Measurements from ENCODE around the gene CMTM4.
"Not testable (repeated sequence)": the region's sequence is repeated elsewhere in the genome, so short reads cannot be mapped to it uniquely, and the experiment has no call there.

CMTM4 gene

DNA sequence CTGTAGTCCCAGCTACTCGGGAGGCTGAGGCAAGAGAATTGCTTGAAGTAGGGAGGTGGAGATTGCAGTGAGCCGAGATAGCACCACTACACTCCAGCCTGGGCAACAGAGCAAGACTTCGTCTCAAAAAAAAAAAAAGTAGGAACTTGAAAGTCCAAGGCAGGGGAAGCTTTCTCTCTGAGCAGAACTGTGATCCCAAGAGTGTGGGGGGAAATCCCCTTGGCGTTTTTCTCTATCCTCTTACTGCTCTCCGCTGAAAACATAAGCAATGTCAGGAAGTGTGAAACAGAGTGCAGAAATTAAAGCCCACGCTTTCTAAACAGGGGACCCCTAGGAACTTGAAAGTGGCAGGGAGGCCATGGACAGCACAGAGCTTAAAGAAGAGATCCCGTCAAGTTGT, 101.8 kb downstream of the CMTM4 start:
- DNase-seq (ENCODE audit: low read depth, low spot score) = no peak

DNA sequence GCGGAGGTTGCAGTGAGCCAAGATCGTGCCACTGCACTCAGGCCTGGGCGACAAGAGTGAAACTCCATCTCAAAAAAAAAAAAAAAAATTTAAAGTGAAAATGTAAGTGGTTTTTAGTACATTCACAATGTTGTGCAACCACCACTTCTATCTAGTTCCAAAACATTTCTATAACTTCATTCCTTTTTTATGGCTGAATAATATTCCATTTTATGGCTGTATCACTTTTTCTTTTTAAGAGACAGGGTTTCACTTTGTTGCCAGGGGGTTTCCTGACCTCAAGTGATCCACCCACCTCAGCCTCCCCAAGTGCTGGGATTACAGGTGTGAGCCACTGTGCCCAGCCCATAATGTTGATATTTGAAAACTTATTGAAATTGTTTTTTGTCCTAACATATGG, 103.7 kb downstream of the CMTM4 start:
- DNase-seq (ENCODE audit: low read depth, low spot score) = no peak

DNA sequence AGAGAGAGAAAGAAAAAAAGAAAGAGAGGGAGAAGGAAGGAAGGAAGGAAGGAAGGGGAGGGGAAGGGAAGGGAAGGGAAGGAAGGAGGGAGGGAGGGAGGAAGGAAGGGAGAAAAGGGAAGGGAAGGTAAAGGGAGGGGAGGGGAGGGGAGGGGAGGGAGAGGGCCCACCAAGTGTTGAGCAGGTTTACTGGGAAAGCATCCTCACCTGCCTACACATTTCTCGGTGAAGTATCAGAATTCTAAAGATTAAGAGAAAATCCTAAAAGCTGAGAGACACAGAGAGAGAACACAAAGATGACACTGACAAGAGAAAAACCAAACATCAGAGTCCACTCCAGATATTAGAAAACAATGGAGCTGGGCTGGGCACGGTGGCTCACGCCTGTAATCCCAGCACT, 104.3 kb downstream of the CMTM4 start:
- no peak for DNase-seq (ENCODE audit: low read depth, low spot score)

DNA sequence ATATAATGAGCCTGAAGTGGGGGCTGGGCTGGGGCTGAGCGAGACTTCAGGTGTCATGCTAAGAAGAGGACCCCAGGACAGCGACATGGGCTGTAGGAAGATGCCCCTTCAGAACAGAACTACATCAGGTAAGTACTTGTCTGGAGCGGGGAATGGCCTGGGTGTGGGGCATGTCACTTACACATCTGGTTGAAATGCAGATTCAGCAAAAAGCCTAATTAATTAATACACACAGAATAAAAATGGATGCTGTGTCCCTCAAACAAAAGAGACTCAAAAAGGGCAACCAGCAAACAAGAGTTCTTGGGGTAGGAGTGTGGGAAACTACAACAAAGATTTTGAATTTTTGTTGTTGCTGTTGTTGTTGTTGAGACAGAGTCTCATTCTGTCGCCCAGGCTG, 105.5 kb downstream of the CMTM4 start:
- DNase-seq (ENCODE audit: low read depth, low spot score) = no peak

DNA sequence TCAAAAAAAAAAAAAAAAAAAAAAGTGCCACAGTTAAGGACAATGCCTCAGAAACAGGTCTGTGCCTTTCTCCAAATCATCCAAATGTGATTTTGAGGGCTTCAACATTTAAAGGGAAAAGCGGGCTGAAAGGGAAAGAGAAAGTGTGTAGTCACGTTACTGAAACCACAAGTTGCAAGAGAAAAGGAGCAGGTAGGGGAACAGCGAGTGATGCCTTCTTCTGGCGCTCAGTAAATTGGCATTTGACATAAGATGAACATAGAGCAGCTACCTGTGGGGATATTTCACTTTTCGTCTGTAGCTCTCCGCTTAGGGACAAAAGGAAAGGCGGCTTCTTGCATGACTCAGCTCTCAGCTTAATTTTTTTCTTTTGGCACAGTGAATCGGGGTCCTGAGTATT, 106.2 kb downstream of the CMTM4 start:
- DNase-seq (ENCODE audit: low read depth, low spot score) = no peak

DNA sequence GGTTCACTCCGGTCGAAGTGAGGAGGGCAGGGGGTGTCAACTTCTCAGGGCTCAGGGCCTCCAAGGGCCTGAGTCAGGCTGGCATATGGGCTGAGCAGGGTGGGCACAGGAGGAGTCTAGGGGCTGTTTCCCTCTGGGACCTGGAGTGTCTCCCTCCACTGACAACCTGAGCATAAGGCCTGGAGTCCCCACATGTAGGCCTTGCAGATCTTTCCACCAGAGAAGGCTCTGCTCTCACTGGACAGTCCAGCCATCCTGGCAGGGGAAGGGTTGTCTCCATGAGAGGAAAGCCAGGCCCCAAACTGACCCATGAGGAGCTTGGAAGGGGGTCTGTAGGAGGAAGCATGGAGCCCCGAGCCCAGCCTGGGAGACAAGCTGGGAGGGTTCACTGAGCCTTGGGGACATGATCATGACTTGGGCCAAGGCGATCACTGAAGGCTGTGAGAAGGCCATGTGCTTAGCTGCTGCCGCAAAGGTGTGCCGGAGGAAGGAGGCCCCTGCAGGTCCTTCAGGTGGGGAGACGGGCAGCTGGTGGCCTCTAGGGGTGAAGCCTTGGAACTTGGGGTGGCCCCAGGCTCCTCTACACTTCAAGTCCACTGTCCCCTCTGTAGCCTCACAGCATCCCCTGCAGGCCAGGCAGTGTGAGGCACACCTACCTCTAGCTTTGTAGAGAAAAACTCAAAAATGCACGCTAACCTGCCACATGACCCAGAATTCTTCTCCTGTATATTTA, 107.4 kb downstream of the CMTM4 start:
- no peak for DNase-seq (ENCODE audit: low read depth, low spot score)

DNA sequence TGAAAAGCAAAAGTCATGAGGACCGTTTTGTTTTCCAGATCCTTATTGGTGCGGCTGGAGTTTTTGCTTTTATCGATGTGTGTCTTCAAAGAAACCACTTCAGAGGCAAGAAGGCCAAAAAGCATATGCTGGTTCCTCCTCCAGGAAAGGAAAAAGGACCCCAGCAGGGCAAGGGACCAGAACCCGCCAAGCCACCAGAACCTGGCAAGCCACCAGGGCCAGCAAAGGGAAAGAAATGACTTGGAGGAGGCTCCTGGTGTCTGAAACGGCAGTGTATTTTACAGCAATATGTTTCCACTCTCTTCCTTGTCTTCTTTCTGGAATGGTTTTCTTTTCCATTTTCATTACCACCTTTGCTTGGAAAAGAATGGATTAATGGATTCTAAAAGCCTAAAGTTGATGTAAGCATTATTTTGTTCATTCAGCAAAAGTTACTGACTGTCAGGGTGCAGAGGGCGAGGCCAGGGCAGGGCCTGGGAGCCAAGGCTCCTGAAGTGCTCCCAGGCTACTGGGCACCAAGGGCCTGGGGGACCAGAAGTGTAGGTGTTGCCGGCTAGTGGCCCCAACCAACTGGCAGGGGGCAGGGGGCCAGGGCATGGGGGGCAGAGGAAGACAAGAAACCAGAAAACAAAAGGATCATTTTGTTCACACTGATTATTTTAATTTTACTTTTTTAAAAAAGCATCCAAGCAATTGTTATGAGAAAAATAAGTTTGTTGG, 108.5 kb downstream of the CMTM4 start:
- DNase-seq (ENCODE audit: low read depth, low spot score) = no peak

DNA sequence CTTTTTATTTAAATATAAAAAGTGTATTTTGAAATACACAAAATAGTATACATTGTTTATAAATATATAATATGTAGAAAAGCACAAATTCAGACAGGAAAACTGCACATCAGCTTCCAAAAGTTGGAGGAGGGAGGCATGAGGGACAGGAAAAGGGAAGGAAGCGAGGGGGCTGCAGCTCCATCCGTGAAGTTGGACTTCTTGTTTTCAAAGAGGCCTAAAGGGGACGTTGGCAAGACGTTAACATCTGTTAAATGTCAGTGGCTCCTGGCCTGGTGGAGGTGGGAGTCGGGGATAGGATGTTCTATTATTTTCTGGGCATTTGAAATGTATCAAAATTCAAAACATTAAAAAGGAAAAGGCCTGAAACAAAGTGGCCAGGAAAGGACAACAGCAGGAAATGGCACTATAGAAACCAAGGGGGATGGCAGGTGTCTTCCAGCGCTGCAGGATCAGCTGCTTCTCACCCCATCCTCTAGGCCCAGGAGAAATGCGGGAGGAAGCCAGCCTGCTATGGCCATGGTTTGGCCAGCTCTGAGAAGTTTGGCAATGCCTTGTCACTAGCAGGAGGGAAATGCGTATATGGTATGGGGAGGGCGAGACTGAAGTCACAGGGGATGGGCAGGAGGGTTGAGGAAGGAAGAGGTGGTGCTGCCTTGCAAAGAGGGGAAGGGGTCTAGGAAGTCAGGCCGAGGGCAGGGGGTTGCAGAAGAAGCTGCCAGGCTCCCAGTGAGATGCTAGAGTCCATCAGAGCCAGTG, 110.9 kb downstream of the CMTM4 start:
- no peak for DNase-seq (ENCODE audit: low read depth, low spot score)

DNA sequence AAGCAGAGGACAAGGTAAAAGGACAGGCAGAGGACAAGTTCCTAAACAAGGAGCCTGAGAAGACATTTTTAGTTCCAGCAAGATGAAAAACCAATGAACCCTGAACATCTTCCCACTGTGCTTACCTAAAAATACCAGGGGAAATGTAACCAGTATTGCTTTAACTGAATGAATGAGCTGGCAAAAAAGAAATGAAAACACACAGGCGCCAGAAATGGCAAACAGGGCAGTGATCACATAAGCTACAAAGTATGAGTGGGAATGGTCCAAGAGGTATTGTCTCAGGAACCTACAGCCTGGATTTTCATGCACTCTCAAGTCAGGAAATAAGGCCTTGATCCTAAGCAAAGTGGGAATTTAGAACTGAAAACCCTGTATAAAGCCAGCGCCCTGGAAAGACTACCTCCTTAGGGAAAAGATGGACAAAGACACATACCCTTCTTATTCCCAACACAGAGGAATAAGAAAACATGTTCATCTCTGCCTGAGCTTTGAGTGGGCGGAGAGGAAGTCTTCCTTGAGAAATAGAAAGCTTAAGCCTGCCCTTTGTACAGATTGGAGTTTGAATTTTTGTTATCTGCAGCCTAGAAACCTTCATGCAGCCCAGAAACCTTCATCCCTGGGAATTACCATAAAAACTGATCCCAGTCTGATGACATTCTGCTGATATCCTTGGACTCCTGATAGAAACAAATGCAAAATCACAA, 115.1 kb downstream of the CMTM4 start:
- DNase-seq (ENCODE audit: low read depth, low spot score) = no peak

DNA sequence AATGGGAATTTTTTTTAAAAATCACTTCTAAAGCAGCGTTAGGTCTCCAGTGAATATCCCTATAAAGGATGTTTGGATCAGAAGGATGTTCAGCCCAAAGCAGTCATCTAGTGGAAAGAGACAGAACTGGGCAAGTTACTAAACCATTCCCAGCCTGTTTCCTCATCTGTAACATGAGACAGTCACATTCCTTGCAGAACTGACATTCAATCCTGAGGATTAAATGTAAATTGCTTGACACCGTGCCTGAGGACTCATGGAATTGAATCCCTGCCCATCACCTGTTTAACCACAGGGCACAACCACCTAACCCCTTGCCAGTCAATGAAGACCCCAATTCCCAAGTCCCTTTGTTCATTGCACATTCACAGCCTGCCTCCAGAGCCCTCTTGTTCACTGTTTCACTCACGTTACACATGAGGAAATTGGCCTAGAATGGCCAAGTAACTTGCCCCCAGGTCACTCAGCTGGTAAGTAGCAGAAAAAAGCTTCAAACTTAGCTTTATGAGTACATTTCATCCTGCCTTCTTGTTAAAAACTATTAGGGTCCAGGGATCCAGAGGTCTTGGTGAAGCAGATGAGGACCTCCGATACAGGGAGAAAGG, 115.8 kb downstream of the CMTM4 start:
- DNase-seq (ENCODE audit: low read depth, low spot score) = no peak

DNA sequence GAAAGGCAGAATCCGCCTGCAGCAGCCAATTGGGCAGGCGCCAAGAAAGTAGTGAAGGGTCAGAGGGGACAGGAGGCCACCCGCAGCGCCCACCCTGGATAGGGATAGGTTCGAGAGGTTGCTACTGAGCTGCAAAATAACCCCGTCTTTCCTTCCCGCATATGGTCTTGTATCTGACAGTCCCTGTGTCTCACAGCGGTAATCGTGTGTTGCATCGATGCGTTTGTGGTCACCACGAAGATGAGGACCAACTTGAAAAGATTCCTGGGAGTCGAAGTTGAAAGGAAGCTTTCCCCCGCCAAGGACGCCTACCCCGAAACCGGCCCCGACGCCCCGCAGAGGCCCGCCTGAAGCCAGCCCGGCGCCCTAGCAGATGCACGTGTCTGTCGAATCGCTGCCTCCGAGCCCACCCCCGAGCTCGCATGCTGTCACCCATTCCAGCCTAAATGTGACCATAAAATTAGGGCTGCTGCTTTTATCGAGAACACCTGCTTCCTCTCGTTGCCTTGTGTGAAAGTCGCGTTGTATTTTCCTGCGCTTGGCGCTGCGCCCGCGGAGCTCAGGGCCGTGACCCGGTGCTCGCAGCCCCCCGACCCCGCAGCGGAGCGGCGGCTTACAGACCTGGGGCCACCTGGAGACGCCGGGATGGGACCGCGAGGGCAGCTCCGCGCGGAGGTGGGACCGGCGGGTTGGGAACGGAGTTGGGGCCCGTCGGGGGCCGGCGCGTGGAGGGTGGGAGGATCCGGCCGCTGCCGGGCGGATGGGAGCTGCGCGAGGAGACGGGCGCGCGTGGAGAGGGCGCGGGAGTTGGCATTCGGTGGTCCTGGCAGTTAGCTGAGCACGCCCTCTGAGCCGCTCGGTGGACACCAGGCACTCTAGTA, 117.7 kb downstream of the CMTM4 start, which contains the start of gene CMTM2:
Gene CMTM2 (plus strand): TSS at position 813 of the 881 bp plus-strand sequence. CDS start 145 bp downstream, outside the sequence.
- no peak for DNase-seq (ENCODE audit: low read depth, low spot score)

DNA sequence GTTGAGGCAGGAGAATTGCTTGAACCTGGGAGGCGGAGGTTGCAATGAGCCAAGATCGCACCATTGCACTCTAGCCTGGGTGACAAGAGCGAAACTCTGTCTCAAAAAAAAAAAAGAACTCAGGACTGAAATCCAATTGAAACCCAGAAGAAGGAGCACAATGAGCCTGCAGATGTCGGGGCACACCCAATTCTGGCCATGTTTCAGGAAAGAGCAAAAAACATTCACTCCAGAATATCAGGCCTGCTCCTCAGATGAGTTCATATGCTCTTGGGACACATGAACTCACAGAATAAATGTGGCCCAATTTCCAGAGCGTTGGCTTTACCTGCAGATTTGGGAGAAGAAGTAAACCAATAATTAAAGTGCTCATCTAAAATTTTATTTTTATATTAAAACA, 120.2 kb downstream of the CMTM4 start:
- no peak for DNase-seq (ENCODE audit: low read depth, low spot score)

DNA sequence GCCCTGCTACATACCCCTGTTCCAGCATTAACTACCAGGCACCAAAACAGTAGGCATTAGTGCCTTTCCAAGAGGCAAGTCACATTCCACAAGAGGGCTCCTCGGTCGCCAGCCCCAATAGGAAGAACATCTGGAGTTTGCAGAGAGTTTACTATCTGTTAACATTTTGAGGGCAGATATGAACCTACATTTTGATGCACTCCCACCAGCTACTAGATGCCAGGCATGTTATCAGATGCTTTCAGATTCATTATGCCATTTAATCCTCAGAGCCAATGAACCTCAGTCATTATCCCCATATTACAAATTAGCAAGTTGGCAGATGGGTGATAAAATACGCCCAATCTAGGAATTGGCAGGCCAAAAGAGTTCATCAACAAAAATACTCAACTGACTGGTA, 121.5 kb downstream of the CMTM4 start:
- no peak for DNase-seq (ENCODE audit: low read depth, low spot score)

DNA sequence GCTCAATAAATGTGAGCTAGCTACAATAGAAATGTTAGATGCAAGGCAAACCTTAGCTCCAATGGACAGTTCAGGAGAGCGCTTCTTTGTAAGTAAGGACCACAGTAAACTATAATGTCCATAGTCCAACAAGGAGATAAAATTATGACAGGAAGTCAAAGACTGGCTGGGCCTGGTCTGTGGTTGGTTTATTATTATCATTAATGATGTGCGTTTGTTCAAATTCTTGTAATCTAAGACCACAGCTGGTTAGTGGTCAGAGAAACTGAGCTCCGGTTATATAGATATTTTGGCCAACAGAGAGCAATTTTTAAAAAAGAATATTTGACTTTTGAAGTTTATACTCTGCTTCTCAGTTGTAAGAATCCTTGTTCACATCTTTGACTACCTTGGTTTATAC, 122.0 kb downstream of the CMTM4 start:
- no peak for DNase-seq (ENCODE audit: low read depth, low spot score)

DNA sequence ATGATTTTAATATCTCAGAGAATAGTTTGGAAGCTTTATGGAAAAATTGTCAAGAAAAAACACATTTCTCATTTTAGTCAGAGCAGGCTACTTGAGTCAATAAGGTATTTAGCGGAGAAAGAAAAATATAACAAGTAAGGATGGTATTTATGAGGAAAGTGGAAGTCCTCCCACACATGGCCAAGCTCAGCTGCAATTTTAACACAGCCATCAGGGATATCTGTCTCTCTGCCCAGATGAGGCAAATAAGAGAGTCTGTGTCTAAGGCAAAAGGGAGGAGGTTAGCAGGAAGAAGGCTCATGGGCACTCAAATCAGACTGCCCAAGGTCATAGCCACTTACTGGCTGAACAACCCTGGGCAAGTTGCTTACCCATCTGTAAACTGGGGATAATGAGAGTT, 122.5 kb downstream of the CMTM4 start:
- DNase-seq (ENCODE audit: low read depth, low spot score) = no peak

DNA sequence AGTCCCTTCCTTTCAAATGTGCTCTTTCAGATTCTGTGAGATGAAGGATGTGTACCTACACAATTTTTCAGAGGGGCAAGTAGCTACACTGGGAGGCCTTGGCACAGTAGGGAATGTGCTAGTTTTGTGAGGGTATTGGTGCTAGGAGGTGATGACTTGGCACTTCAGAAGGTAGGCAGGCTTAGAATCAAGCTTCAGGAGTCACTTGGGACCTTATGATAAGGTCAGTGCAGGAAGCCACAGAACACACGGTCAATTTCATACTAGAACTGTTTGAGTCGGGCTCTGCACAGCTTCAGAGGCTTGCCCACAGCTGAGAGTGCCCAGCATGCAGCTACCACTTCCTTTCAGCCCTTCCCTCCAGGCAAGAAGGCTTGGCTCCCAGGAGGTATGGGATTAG, 124.2 kb downstream of the CMTM4 start:
- no peak for DNase-seq (ENCODE audit: low read depth, low spot score)

DNA sequence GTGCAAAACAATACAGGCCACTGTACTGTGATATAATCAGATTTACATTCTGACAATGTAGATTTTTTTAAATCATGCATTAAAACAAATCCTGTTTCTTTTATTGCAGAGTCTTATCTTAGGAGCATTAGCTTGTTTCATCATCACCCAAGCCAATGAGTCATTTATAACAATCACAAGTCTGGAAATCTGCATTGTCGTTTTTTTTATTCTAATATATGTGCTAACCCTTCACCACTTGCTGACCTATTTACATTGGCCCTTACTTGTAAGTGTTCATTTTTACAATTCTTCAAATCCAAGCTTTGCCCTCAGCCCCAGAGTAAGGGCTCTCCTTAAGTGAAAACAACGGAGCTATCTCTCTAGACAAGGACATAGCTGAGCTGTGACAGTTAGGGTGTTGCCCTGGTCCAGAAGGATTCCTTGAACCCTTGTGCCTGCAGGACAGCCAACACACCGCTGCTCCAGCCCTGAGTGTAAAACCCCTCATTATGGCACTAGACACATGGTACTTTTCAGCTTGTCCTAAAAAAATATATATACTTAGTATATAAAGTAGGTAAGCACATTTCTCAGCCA, 126.6 kb downstream of the CMTM4 start:
- DNase-seq (ENCODE audit: low read depth, low spot score) = no peak

DNA sequence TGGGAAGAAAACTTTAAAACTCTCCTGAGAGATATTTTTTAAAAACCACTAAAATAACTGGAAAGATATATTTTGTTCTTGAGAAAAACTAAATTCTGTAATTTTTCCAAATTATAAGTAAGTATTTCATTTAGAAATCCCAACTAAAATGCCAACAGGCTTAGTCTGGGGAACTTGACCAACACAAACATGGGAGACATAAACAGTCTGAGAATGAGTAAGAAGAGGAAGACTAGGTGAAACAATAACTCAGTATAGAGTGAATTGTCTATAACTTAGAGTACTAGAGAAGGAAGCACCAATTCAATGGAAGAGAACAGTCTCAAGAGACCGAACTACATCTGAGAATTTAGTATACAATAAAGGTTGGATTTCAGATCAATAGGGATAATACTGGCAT, 127.4 kb downstream of the CMTM4 start:
- DNase-seq (ENCODE audit: low read depth, low spot score) = no peak

DNA sequence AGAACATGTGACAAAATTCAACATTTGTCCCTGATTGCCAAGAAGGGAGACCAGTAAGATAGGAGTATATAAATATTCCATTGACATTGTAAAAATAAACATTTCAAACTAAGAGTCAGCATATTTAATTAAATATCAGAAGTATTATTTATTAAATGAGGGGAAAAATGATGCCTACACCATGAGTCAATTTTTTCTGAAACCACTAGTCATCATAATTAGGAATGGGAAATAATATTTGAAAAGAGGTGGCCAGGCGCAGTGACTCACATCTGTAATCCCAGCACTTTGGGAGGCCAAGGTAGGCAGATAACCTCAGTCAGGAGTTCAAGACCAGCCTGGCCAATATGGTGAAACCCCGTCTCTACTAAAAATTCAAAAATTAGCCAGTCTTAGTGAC, 128.2 kb downstream of the CMTM4 start:
- no peak for DNase-seq (ENCODE audit: low read depth, low spot score)

DNA sequence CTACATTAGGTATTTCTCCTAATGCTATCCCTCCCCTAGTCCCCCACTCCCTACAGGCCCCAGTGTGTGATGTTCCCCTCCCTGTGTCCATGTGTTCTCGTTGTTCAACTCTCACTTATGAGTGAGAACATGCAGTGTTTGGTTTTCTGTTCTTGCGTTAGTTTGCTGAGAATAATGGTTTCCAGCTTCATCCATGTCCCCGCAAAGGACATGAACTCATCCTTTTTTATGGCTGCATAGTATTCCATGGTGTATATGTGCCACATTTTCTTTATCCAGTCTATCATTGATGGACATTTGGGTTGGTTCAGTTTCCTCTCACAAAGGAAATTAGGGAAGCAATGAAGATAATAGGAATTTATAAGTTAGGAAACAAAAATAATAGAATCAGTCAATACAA, 129.3 kb downstream of the CMTM4 start:
- not testable (repeated sequence) for DNase-seq (ENCODE audit: low read depth, low spot score)

Data from activated CD4-positive, CD25-positive, alpha-beta regulatory T cell treated with anti-CD3 and anti-CD28 coated beads, Interleukin-2, amount 50 U/mL, for 16 hours (primary cell).